Stimulated activated CD8-positive, alpha-beta memory T cell treated with anti-CD3 and anti-CD28 coated beads, Interleukin-2, amount 100 ng/mL, for 1 hour (primary cell): Measurements from ENCODE around the gene PLK1.
A peak's percentile ranks its signal among the peaks of the same experiment; 100 is the strongest.
"Not testable (repeated sequence)": the region's sequence is repeated elsewhere in the genome, so short reads cannot be mapped to it uniquely, and the experiment has no call there.

Experiments used
- DNase-seq, 2 donors: peaks; one replicate each; pipeline ENCODE4 v3.0.0-alpha.2; 2020; ENCODE audit warnings: low read depth in 2 of 2

The PLK1 gene

DNA sequence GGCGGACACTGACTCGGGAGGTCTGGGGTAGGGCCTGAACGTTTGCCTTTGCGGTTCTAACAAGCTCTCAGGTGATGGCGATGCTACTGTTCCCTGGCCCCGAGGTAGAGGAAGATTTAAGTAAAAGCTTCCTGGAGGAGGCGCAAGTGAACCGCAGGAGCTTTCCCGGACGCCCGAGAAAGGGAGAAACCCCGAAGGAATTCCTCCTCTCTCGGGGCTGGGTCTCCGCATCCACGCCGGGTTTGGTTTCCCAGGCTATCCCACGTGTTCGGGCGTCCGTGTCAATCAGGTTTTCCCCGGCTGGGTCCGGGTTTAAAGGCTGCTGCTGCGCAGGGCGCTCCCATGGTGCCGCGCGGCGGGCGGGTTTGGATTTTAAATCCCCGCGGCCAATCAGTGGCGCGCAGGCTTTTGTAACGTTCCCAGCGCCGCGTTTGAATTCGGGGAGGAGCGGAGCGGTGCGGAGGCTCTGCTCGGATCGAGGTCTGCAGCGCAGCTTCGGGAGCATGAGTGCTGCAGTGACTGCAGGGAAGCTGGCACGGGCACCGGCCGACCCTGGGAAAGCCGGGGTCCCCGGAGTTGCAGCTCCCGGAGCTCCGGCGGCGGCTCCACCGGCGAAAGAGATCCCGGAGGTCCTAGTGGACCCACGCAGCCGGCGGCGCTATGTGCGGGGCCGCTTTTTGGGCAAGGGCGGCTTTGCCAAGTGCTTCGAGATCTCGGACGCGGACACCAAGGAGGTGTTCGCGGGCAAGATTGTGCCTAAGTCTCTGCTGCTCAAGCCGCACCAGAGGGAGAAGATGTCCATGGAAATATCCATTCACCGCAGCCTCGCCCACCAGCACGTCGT is at the start of gene PLK1:
Gene PLK1, plus strand, starts transcription at position 460 of the 844 bp plus-strand sequence. Its CDS starts 44 bp downstream, at position 504.
- DNase-seq: peak; percentile 16 to 33

GRCh38 chr16:23629516-23629915 is 49.2 kb upstream of the PLK1 start:
- no peak for DNase-seq

DNA sequence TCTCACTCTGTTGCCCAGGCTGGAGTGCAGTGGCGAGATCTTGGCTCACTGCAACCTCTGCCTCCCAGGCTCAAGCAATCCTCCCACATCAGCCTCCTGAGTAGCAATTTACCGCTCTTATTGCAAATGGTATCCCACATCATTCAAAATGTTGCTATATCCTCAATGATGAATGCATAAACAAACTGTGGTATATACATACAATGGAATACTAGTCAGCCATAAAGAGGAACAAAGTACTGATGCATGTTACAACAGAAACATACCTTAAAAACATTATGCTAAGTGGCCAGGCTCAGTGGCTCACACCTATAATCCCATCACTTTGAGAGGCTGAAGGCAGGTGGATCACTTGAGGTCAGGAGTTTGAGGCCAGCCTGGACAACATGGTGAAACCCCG is 46.8 kb upstream of the PLK1 start:
- DNase-seq: not testable (repeated sequence)

GRCh38 chr16:23634461-23635036 is 44.1 kb upstream of the PLK1 start:
- no peak for DNase-seq

- no peak for DNase-seq
These were observed 42.7 kb upstream of the PLK1 start for GRCh38 chr16:23635958-23636357.

- no peak for DNase-seq
These were observed 38.1 kb upstream of the PLK1 start for GRCh38 chr16:23640615-23640930.

DNA sequence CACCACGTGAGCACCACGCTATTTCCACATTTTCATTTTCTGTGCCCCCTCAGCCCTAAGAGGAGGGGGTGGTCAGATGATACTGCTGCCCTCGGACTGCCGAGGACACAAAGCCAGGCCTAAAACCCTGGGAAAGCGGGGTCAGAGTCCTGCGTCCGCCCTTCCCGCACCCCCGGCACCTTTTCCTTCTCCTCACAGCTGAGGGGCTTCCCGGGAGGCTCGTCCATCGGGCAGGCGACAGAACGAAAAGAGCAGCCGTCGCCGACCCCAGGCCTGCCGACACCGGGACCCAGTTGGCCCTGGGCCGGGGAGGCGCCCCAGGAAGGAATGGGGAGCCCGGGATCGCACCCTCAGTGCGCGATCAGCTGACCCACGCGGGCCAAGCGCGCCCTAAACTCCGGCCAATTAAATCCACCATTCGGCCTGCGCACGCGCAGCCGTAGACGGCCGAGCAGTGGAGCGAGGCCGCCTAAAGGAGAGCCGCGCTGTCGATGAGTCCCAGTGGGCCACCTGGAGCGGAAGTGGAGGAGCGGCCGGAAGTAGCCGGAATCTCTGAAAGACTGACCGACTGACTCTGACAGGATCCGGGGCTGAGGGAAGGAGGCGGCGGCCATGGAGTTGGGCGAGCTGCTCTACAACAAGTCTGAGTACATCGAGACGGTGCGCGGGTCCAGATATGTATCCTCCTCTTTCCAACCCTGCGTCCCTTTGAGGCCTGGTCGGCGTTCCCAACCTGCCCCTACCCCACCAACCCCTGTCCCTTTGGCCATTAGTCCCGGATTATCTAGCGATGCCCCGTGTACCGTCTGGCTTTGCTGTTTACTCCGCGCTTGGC is 37.5 kb upstream of the PLK1 start, which contains the start of the genes DCTN5 and PALB2:
Gene DCTN5, plus strand, starts transcription at position 536 of the 835 bp plus-strand sequence. Its CDS starts 77 bp downstream, at position 613.
Gene PALB2, minus strand, starts transcription at position 380 of the 835 bp plus-strand sequence. Its CDS starts 153 bp downstream, at position 227.
- peak; percentile 62 to 72 for DNase-seq

DNA sequence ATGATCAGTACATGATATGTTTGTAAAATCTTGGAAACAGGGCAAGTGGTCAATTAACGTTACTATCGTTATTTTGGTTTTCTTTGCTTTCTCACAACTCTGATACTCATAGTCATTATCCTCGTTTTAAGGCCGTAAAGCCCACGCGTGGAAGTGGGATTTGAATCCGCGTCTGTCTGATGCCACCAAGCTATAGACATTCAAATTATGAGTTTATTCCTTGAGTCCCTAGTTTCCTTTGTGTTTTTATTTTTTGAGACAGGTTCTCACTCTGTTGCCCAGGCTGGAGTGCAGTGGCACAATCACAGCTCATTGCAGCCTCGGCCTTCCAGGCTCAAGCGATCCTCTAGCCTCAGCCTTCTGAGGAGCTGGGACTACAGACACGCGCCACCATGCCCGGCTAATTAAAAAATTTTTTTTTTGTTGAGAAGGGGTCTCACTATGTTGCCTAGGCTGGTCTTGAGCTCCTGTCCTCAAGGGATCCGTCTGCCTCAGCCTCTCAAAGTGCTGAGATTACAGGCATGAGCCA is 36.4 kb upstream of the PLK1 start:
- no peak for DNase-seq

- no peak for DNase-seq
These were observed 27.8 kb upstream of the PLK1 start for GRCh38 chr16:23650674-23651416.

- no peak for DNase-seq
These were observed 26.7 kb upstream of the PLK1 start for GRCh38 chr16:23651943-23652468.

DNA sequence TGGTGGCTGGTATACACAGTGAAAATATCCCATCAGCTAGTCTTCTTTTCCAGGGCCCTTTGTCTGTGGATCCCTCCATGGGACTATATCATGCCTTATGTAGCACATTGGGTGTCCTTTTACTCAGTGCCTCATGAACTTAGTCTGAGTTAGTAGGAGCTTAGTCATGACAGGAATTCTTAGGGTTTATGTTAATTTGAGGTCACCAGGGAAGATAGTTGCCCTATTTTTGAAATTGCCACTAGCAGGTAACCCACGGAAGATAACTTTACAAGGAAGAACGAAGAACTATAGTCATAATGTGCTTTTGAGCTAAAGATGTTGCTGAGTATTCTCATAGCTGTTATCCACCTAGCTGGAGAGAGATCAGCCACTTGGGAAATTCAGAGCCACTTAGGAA is 14.8 kb upstream of the PLK1 start:
- DNase-seq: no peak

DNA sequence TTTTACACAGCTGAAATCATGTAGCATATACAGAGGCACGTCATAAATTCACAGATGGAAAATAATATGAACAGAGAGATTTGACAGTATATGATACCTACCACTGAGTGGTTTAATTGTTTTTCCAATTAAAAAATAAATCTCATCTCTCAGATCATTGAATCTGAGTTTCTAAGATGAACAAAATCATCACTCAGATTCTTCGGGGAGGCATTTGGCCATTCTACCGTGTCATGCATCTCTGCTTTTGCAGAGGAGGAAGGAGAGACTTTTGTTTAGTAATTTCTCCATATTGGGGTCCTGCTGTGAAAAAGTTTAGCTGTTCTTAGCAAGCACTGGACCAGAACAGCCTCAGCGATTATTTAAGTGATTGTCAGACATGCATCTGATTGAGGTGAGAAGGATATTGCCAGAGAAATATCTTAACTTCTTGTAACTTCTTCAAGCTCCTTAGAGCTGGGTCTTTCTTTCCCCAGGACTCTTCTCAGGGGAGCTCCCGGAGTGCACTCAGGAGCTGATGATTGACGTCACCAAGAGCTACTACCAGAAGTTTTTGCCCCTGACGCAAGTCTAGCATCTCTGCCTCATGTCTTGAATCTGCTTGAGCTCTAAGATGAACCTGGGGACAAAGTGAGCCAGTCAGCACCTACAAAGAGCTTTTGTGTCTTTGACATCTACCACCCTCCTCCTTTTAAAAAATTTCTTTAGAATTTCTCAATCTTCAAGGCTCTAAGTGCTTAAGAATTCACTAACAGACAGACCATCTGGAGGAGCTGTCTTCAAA is 11.9 kb upstream of the PLK1 start:
- DNase-seq: no peak

DNA sequence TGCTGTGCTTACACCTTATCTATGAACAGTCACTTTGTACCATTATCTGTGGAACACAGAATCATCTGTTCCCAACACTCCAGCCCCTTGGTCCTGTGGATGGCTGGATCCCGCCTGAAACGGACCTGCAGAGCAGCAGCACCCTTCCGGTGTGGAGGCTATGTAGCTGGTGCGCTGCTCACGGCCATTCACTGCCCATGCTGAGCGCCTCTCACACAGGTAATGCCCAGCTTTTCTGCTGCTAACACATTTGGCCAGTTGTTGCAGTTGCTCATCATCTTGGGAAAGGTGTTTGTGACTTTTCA is 11.4 kb upstream of the PLK1 start:
- no peak for DNase-seq

- no peak for DNase-seq
These were observed 10.5 kb upstream of the PLK1 start for GRCh38 chr16:23668225-23668624.

GRCh38 chr16:23668873-23669272 is 9.8 kb upstream of the PLK1 start:
- no peak for DNase-seq

- DNase-seq: no peak
These were observed 8.4 kb upstream of the PLK1 start for GRCh38 chr16:23670137-23670776.

- no peak for DNase-seq
These were observed 4.6 kb upstream of the PLK1 start for GRCh38 chr16:23673971-23674614.

DNA sequence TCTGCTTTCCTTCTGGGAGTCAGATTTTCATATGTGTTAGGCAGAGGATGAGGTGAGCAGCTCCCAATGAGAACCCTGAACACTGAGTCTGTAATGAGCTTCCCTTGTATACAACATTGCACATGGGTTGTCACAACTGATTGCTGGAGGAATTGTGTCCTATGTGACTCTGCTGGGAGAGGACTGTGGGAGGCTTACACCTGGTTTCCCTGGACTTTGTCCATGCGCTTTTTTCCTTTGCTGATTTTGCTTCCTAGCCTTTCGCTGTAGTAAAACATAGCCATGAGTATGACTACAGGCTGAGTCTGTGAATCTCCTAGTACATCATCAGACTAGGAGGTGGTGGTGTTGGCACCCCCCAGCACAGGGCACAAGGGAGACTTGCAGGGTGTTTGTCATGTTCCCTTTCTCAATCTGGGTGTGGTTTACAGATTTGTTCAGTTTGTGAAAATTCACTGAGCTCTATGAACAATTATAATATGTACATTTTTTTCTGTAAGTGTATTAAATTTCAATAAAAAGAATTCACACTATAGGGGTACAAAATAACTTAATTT is 1.7 kb upstream of the PLK1 start:
- no peak for DNase-seq
